Measurements from ENCODE around the gene TEX36.

- no peak for TF ChIP-seq CTCF (IDR thresholded peaks at IDR 0.05)
- no peak for TF ChIP-seq POLR2A (IDR thresholded peaks at IDR 0.05)
Measured at GRCh38 chr10:125659071-125659470, 23.9 kb downstream of the TEX36 start.

All from body of pancreas (tissue), 4 donors.